ENCODE data around the gene THTPA.
"Not testable (repeated sequence)": the region's sequence is repeated elsewhere in the genome, so short reads cannot be mapped to it uniquely, and the experiment has no call there.

The THTPA gene

GRCh38 chr14:23533652-23534435, 22.2 kb upstream of the THTPA start:
- DNase-seq (ENCODE audit: low read depth): no peak

GRCh38 chr14:23535943-23536342, 20.1 kb upstream of the THTPA start:
- DNase-seq (ENCODE audit: low read depth): no peak

GRCh38 chr14:23536494-23536893, 19.6 kb upstream of the THTPA start:
- no peak for DNase-seq (ENCODE audit: low read depth)

- not testable (repeated sequence) for DNase-seq (ENCODE audit: low read depth)
Observed at GRCh38 chr14:23536906-23537305, 19.2 kb upstream of the THTPA start.

GRCh38 chr14:23537351-23538049, 18.6 kb upstream of the THTPA start:
- DNase-seq (ENCODE audit: low read depth): no peak

GRCh38 chr14:23538050-23538718, 17.9 kb upstream of the THTPA start:
- DNase-seq (ENCODE audit: low read depth): no peak

- DNase-seq (ENCODE audit: low read depth): no peak
Observed at GRCh38 chr14:23538785-23539184, 17.3 kb upstream of the THTPA start.

GRCh38 chr14:23539248-23540140, 16.6 kb upstream of the THTPA start:
- DNase-seq (ENCODE audit: low read depth): no peak

GRCh38 chr14:23540141-23540469, 16.0 kb upstream of the THTPA start:
- DNase-seq (ENCODE audit: low read depth): no peak

GRCh38 chr14:23542261-23542660, 13.8 kb upstream of the THTPA start:
- no peak for DNase-seq (ENCODE audit: low read depth)

GRCh38 chr14:23543403-23543802, 12.7 kb upstream of the THTPA start:
- DNase-seq (ENCODE audit: low read depth): no peak

GRCh38 chr14:23544511-23545447, 11.3 kb upstream of the THTPA start:
- DNase-seq (ENCODE audit: low read depth): no peak

GRCh38 chr14:23545740-23546365, 10.2 kb upstream of the THTPA start:
- DNase-seq (ENCODE audit: low read depth): no peak

GRCh38 chr14:23546450-23547035, 9.5 kb upstream of the THTPA start:
- no peak for DNase-seq (ENCODE audit: low read depth)

GRCh38 chr14:23547924-23548323, 8.1 kb upstream of the THTPA start:
- no peak for DNase-seq (ENCODE audit: low read depth)

- DNase-seq (ENCODE audit: low read depth): no peak
Observed at GRCh38 chr14:23548351-23549318, 7.4 kb upstream of the THTPA start.

- no peak for DNase-seq (ENCODE audit: low read depth)
Observed at GRCh38 chr14:23550131-23550811, 5.8 kb upstream of the THTPA start.

GRCh38 chr14:23550812-23551265, 5.2 kb upstream of the THTPA start:
- DNase-seq (ENCODE audit: low read depth): no peak
